Gastrocnemius medialis (tissue), 4 donors: ENCODE measurements around the gene MTG2. TPM values are rescaled to one million over a fixed set of nuclear protein-coding genes. Genes with fewer than 3 reads are reported as not detected.

Experiments
- ATAC-seq, 2 donors: fragments of 150-250 bp; one replicate each; pipeline ENCODE4 v1.9.1; 2016
- DNase-seq, 2 donors: peaks; one replicate each; pipeline ENCODE4 v3.0.0-alpha.2; 2019
- H3K27ac ChIP-seq, 4 donors: fragments of 200-600 bp; sonication (generic); 1 replicate in 1 of 4; 2 replicates in 3 of 4; pipeline ENCODE4 v1.5.1; 2016 to 2018; ENCODE audit warnings: mild to moderate bottlenecking in 2 of 4, moderate library complexity in 1 of 4
- H3K27me3 ChIP-seq, 3 donors: fragments of 200-600 bp; sonication (generic) in 2 of 3; 1 replicate in 1 of 3; 2 replicates in 2 of 3; pipeline versions ENCODE4 v1.5.1 to v1.6.0; 2016 to 2019; ENCODE audit warnings: mild to moderate bottlenecking in 1 of 3, moderate library complexity in 1 of 3
- H3K36me3 ChIP-seq, 2 donors: fragments of 200-600 bp; sonication (generic) in 1 of 2; one replicate each; pipeline ENCODE4 v1.5.1; 2017 to 2018
- H3K4me1 ChIP-seq, 2 donors: fragments of 200-600 bp; sonication (generic) in 1 of 2; one replicate each; pipeline ENCODE4 v1.5.1; 2016 to 2017; ENCODE audit warnings: mild to moderate bottlenecking in 2 of 2
- H3K4me3 ChIP-seq, 4 donors: fragments of 200-600 bp; sonication (generic) in 3 of 4; 1 replicate in 1 of 4; 2 replicates in 3 of 4; pipeline ENCODE4 v1.5.1; 2016 to 2019; ENCODE audit warnings: mild to moderate bottlenecking in 2 of 4
- H3K9me3 ChIP-seq, 3 donors: fragments of 200-600 bp; sonication (generic) in 2 of 3; 1 replicate in 1 of 3; 2 replicates in 2 of 3; pipeline ENCODE4 v1.5.1; 2016 to 2019
- POLR2A ChIP-seq, 2 donors: fragments of 450-650 bp; IDR thresholded peaks; one replicate each; pipeline ENCODE4 v1.6.1; 2017; ENCODE audit warnings: antibody characterized with exemption in 2 of 2, mild to moderate bottlenecking in 2 of 2, moderate library complexity in 2 of 2
- in situ Hi-C, 4 donors: fragments of 200-750 bp; cut with MboI; loops; one replicate each; pipeline versions ENCODE4 v1.15.0 to v1.8.0; 2017; ENCODE audit warnings: low sequenced_read_pairs in 4 of 4
- intact Hi-C: fragments of 100-400 bp; cut with DNase I; formaldehyde crosslinking; loops from one replicate; pipeline ENCODE4 v1.15.1; 2023; ENCODE audit warnings: low total_unique reads
- total RNA-seq, 4 donors: library from RNA; depleted of rRNA; stranded (reverse); fragments of >200 nt; gene quantifications; one replicate each; pipeline versions ENCODE4 v1.1.0 to v1.2.3, GENCODE V29; 2016
- TF ChIP-seq, protein P1 (sequence below), 5 experiments: fragments of 450-650 bp in 3 of 5; fragments of 200-600 bp in 2 of 5; sonication (generic) in 2 of 5; IDR thresholded peaks in 4 of 5; conservative IDR thresholded peaks in 1 of 5; 1 replicate in 4 of 5; 2 replicates in 1 of 5; pipeline ENCODE4 v1.5.1; 2016 to 2019; ENCODE audit warnings: antibody characterized with exemption in 5 of 5, mild to moderate bottlenecking in 3 of 5, moderate library complexity in 3 of 5

The MTG2 gene
- total RNA-seq, 4 donors from 2014 or later, result 21.0 to 50.8 (median 29.3) TPM

GRCh38 chr20:62143957-62144825 lies 38.6 kb upstream of the MTG2 start:
- H3K36me3 ChIP-seq, result peaks cover under 1 to 14% of the 10 kb centered on the region in 2 donors
- intact Hi-C loops (loop anchor here (1.0 to 10.0 kb wide), 6 partner anchors 22 to 653 kb away; partner anchors contain the start of genes LSM14B, MRGBP, MTG2 and OSBPL2), in situ Hi-C loops (loop anchor here in 3 of 4 donors (10.0 to 25.0 kb wide), 2 partner anchors 119 to 132 kb away; no protein-coding TSS in a partner anchor)
- DNase-seq, result peak; percentile 48 to 69
- peak overlapping the region; percentile 74 to 95 (median 86) for H3K4me3 ChIP-seq
- H3K4me1 ChIP-seq, result peaks cover 45% of the 10 kb centered on the region in 2 donors
- TF ChIP-seq, protein P1, sequence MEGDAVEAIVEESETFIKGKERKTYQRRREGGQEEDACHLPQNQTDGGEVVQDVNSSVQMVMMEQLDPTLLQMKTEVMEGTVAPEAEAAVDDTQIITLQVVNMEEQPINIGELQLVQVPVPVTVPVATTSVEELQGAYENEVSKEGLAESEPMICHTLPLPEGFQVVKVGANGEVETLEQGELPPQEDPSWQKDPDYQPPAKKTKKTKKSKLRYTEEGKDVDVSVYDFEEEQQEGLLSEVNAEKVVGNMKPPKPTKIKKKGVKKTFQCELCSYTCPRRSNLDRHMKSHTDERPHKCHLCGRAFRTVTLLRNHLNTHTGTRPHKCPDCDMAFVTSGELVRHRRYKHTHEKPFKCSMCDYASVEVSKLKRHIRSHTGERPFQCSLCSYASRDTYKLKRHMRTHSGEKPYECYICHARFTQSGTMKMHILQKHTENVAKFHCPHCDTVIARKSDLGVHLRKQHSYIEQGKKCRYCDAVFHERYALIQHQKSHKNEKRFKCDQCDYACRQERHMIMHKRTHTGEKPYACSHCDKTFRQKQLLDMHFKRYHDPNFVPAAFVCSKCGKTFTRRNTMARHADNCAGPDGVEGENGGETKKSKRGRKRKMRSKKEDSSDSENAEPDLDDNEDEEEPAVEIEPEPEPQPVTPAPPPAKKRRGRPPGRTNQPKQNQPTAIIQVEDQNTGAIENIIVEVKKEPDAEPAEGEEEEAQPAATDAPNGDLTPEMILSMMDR (IDR thresholded peaks at IDR 0.05 in 4 of 5, conservative IDR thresholded peaks at IDR 0.05 in 1 of 5), result peak in 2 of 5 experiments; percentile 3 to 36
- TF ChIP-seq POLR2A (IDR thresholded peaks at IDR 0.05), result peak; percentile 47 to 63
- peak overlapping the region; percentile 91 to 96 (median 95) for H3K27ac ChIP-seq
- peak; percentile 28 to 50 for ATAC-seq
- no peaks in the 10 kb centered on the region for H3K27me3 ChIP-seq
- no peaks in the 10 kb centered on the region for H3K9me3 ChIP-seq

- ATAC-seq, result no peak
- Histone ChIP-seq H3K4me3 (no peak overlapping the region), H3K9me3 (no peaks in the 10 kb centered on the region), H3K4me1 (peaks cover 32 to 39% of the 10 kb centered on the region in 2 donors), H3K27me3 (no peaks in the 10 kb centered on the region), H3K36me3 (no peaks in the 10 kb centered on the region), H3K27ac (peak overlapping the region in 2 of 4 donors; percentile 91 to 96)
- intact Hi-C loops, result loop anchor here (10.0 kb wide), 1 partner anchor 499 kb away; the partner anchor contains the start of gene SLCO4A1
- no peak for DNase-seq
- TF ChIP-seq, protein P1 (IDR thresholded peaks at IDR 0.05 in 4 of 5, conservative IDR thresholded peaks at IDR 0.05 in 1 of 5), result no peak
- no peak for TF ChIP-seq POLR2A (IDR thresholded peaks at IDR 0.05)
- in situ Hi-C loops, result loop anchor here in 3 of 4 donors (10.0 to 25.0 kb wide), 2 partner anchors 121 to 133 kb away; no protein-coding TSS in a partner anchor
These were observed 37.2 kb upstream of the MTG2 start for GRCh38 chr20:62145688-62146018.

- H3K9me3 ChIP-seq, result no peaks in the 10 kb centered on the region
- ATAC-seq, result no peak
- no peak overlapping the region for H3K27ac ChIP-seq
- in situ Hi-C loops (loop anchor here in 3 of 4 donors (10.0 to 25.0 kb wide), 2 partner anchors 121 to 134 kb away; no protein-coding TSS in a partner anchor), intact Hi-C loops (loop anchor here (10.0 kb wide), 1 partner anchor 499 kb away; the partner anchor contains the start of gene SLCO4A1)
- H3K27me3 ChIP-seq, result no peaks in the 10 kb centered on the region
- no peak for DNase-seq
- TF ChIP-seq, protein P1 (IDR thresholded peaks at IDR 0.05 in 4 of 5, conservative IDR thresholded peaks at IDR 0.05 in 1 of 5), result no peak
- no peak for TF ChIP-seq POLR2A (IDR thresholded peaks at IDR 0.05)
- H3K36me3 ChIP-seq, result no peaks in the 10 kb centered on the region
- peaks cover 27 to 39% of the 10 kb centered on the region in 2 donors for H3K4me1 ChIP-seq
- H3K4me3 ChIP-seq, result no peak overlapping the region
These were observed 36.6 kb upstream of the MTG2 start for GRCh38 chr20:62146019-62146755.

DNA sequence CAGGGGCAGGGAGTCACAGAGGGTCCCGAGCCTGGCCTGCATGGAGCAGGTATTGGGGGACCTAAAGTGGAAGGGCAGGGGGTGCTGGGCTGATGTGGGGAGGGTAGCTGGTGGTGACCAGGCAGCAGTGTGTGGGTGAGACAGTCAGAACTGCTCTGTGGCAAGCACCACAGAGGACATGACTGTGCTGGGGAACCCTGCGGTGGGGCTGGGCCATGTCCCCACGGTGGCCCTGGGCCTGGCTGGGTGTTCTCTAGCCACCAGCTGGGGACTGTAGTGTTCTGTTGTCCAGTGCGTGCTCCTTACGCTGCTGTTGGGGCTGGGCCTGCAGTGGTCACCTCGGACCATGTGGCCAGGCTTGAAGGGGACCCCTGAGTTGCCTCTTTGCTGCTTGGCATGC lies 35.7 kb upstream of the MTG2 start:
- TF ChIP-seq POLR2A (IDR thresholded peaks at IDR 0.05), result no peak
- TF ChIP-seq, protein P1 (IDR thresholded peaks at IDR 0.05 in 4 of 5, conservative IDR thresholded peaks at IDR 0.05 in 1 of 5), result no peak
- DNase-seq (no peak), ATAC-seq (no peak)
- H3K9me3 ChIP-seq, result no peaks in the 10 kb centered on the region
- intact Hi-C loops (loop anchor here (10.0 kb wide), 1 partner anchor 498 kb away; the partner anchor contains the start of gene SLCO4A1), in situ Hi-C loops (loop anchor here in 3 of 4 donors (10.0 to 25.0 kb wide), 2 partner anchors 122 to 135 kb away; no protein-coding TSS in a partner anchor)
- H3K27ac ChIP-seq, result no peak overlapping the region
- H3K4me1 ChIP-seq, result peaks cover 22 to 32% of the 10 kb centered on the region in 2 donors
- H3K27me3 ChIP-seq, result no peaks in the 10 kb centered on the region
- H3K36me3 ChIP-seq, result no peaks in the 10 kb centered on the region
- H3K4me3 ChIP-seq, result no peak overlapping the region
